GM21528 (cell line): ENCODE data around the gene AK5.

Experiments
- ATAC-seq: cut with Tn5 transposase; IDR thresholded peaks from one replicate; pipeline ENCODE4 v1.9.1; 2021; ENCODE audit warnings: mild to moderate bottlenecking, moderate library complexity; ENCODE audit not compliant: unreplicated experiment, low FRiP score

The AK5 gene

GRCh38 chr1:77562596-77563150 lies 280.9 kb downstream of the AK5 start:
- ATAC-seq = no peak

DNA sequence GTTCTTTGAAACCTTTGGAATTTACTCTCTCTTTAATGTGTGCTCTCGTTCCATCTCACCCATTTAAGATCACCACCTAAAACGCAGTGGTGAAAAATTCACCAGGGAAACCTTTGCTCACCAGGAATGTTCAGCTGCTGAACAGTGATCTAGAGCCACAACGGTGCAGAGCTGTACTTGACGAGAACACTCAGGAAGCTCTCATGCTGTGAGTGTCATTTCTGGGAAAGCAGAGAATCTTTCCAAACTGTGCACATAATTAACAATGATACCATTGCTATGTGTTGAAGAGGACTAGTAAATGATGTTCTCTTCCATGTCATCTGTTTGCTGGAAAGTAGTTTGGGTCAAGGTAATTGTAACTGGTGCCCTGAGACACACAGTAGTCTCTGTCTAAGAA lies 283.5 kb downstream of the AK5 start:
- no peak for ATAC-seq

DNA sequence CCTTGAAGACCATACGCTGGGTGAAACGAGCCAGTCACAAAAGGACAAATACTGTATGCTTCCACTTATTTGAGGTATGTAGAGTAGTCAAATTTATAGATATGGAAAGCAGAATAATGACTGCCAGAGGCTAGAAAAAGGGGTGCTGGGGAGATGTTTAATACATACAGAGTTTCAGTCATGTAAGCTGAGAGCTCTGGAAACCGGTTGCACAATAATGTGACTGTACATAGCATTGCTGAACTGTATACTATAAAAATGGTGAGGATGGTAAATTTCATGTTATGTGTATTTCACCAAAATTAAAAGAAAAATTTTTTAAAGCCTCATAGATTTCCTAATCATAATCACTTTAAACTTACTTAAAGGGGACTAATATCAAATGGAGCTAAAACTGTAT lies 289.8 kb downstream of the AK5 start:
- no peak for ATAC-seq

- no peak for ATAC-seq
Observed at GRCh38 chr1:77579547-77579946, 297.7 kb downstream of the AK5 start.

DNA sequence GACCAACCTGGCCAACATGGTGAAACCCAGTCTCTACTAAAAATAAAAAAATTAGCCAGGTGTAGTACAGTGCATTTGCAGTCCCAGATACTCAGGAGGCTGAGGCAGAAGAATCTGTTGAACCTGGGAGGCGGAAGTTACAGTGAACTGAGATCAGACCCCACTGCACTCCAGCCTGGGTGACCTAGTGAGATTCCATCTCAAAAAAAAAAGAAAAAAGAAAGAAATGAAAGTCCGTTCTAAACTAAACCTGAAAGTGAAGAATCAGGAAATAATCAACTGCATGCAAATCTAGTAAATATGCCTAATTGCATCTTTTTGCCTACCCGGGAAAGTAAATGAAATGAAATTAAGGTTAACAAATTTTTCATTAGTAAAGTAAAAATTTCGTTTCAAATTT lies 301.1 kb downstream of the AK5 start:
- no peak for ATAC-seq

DNA sequence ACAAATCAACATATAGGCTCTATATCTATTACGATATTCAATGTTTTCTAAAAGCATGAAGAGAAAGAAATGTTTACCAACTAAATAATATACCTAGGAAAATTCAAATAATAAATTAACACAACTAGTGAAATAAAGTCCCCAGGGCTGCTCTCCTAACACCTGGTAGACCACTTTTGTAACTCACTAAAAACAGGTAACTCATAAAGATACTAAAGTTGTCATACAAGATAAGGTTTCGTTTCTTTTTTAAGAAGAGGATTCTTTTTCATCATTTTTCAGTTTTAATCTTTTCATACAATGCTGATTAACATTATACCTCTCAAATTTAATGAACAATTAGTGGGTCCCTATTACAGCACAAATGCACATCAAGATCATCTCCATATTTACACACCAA lies 301.7 kb downstream of the AK5 start:
- no peak for ATAC-seq

- no peak for ATAC-seq
Observed at GRCh38 chr1:77584884-77585283, 303.1 kb downstream of the AK5 start.

GRCh38 chr1:77585610-77586314 lies 303.9 kb downstream of the AK5 start:
- no peak for ATAC-seq

GRCh38 chr1:77589231-77589630 lies 307.4 kb downstream of the AK5 start:
- ATAC-seq = no peak

GRCh38 chr1:77590651-77591050 lies 308.8 kb downstream of the AK5 start:
- no peak for ATAC-seq

DNA sequence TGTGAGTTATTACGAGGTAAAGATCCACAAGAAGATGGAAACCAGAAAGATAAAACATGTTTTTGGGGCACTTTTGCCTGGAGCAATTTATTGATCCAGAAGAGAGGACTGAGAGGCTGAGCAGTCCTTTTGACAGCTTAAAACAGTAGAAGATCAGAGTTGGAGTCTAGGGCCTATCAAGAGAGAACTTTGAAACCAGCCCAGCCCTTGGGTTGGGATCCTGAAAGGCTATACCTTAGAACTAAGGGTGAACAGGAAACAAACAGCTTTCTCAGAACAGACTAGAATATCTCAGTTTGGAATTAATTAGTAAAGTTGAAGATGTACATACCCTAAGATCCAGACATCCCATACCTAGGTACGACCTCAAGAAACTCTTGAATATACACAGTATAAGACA lies 311.1 kb downstream of the AK5 start:
- ATAC-seq = no peak

- ATAC-seq = peak; percentile 85
Observed at GRCh38 chr1:77594366-77595112, 312.7 kb downstream of the AK5 start.

- ATAC-seq = no peak
Observed at GRCh38 chr1:77597310-77597709, 315.5 kb downstream of the AK5 start.

- no peak for ATAC-seq
Observed at GRCh38 chr1:77605246-77606026, 323.6 kb downstream of the AK5 start.

GRCh38 chr1:77608893-77609292 lies 327.1 kb downstream of the AK5 start:
- ATAC-seq = no peak
